Fibroblast of lung (primary cell): ENCODE data around the gene C20orf202. TPM values are rescaled to one million over a fixed set of nuclear protein-coding genes. Genes with fewer than 3 reads are reported as not detected.

Source experiments
- DNase-seq, 2 donors: peaks; one replicate each; pipeline versions ENCODE4 v3.0.0 to v3.0.0-alpha.2; 2010; ENCODE audit warnings: low read depth in 2 of 2
- H2AFZ ChIP-seq: 2 replicates; pipeline ENCODE4 v1.5.1; 2012; ENCODE audit warnings: low read length, control low read depth, inconsistent platforms
- H3K27ac ChIP-seq: 2 replicates; pipeline ENCODE4 v1.5.1; 2011; ENCODE audit warnings: low read length, control low read depth; ENCODE audit not compliant: insufficient read depth
- H3K27me3 ChIP-seq: 2 replicates; pipeline ENCODE4 v1.5.1; 2011; ENCODE audit warnings: mild to moderate bottlenecking, low read length; ENCODE audit not compliant: control insufficient read depth, insufficient read depth
- H3K36me3 ChIP-seq: 2 replicates; pipeline ENCODE4 v1.5.1; 2011; ENCODE audit warnings: low read length; ENCODE audit not compliant: control insufficient read depth, insufficient read depth
- H3K4me1 ChIP-seq: 2 replicates; pipeline ENCODE4 v1.5.1; 2011; ENCODE audit warnings: low read length; ENCODE audit not compliant: control insufficient read depth, insufficient read depth; ENCODE audit errors: extremely low read depth
- H3K4me2 ChIP-seq: 2 replicates; pipeline ENCODE4 v1.5.1; 2011; ENCODE audit warnings: low read length, control low read depth; ENCODE audit not compliant: insufficient read depth; ENCODE audit errors: extremely low read depth
- H3K4me3 ChIP-seq, 4 experiments: fragments of 200-600 bp in 1 of 4; sonication (generic) in 1 of 4; replicated peaks in 1 of 4; 2 replicates each; pipeline ENCODE4 v1.5.1; 2011 to 2016; ENCODE audit warnings: low read length in 4 of 4, low read depth in 3 of 4, mild to moderate bottlenecking in 3 of 4, control low read depth in 2 of 4, inconsistent platforms in 1 of 4, mixed read lengths in 1 of 4; ENCODE audit not compliant: insufficient read depth in 1 of 4; ENCODE audit errors: control extremely low read depth in 1 of 4
- H3K79me2 ChIP-seq: 2 replicates; pipeline ENCODE4 v1.5.1; 2012; ENCODE audit warnings: mild to moderate bottlenecking, low read length, inconsistent platforms; ENCODE audit not compliant: control insufficient read depth, insufficient read depth
- H3K9ac ChIP-seq: 2 replicates; pipeline ENCODE4 v1.5.1; 2011; ENCODE audit warnings: mild to moderate bottlenecking, low read length, control low read depth; ENCODE audit not compliant: insufficient read depth
- H3K9me3 ChIP-seq: 2 replicates; pipeline ENCODE4 v1.5.1; 2012; ENCODE audit warnings: low read depth, low read length; ENCODE audit not compliant: control insufficient read depth, insufficient read depth
- H4K20me1 ChIP-seq: 2 replicates; pipeline ENCODE4 v1.5.1; 2011; ENCODE audit warnings: low read length; ENCODE audit not compliant: control insufficient read depth, insufficient read depth; ENCODE audit errors: extremely low read depth
- CTCF ChIP-seq, 2 donors: IDR thresholded peaks in 1 of 2; conservative IDR thresholded peaks in 1 of 2; 1 replicate in 1 of 2; 2 replicates in 1 of 2; pipeline ENCODE4 v1.5.1; 2011 to 2012; ENCODE audit warnings: low read length in 2 of 2, control low read depth in 1 of 2, inconsistent platforms in 1 of 2, low read depth in 1 of 2, mild to moderate bottlenecking in 1 of 2
- EZH2 ChIP-seq: IDR thresholded peaks from 2 replicates; pipeline ENCODE4 v1.5.1; 2012; ENCODE audit warnings: low read length, control low read depth, mild to moderate bottlenecking; ENCODE audit errors: missing control alignments
- polyA plus RNA-seq, 2 donors: library from polyadenylated mRNA; depleted of rRNA in 1 of 2; stranded (reverse) in 1 of 2; unstranded in 1 of 2; fragments of >200 nt; gene quantifications; 2 replicates each; pipeline ENCODE4 v1.2.1, GENCODE V29; 2011 to 2012; ENCODE audit warnings: missing spikeins in 1 of 2
- total RNA-seq: library from RNA; depleted of rRNA; stranded (reverse); fragments of >200 nt; gene quantifications from 2 replicates; pipeline ENCODE4 v1.2.1, GENCODE V29; 2014

The C20orf202 gene
- total and polyA plus RNA-seq, 2 donors (not counting 1 experiment from before 2014, with no cell fraction given), result under 0.01 TPM; not detected in 1

DNA sequence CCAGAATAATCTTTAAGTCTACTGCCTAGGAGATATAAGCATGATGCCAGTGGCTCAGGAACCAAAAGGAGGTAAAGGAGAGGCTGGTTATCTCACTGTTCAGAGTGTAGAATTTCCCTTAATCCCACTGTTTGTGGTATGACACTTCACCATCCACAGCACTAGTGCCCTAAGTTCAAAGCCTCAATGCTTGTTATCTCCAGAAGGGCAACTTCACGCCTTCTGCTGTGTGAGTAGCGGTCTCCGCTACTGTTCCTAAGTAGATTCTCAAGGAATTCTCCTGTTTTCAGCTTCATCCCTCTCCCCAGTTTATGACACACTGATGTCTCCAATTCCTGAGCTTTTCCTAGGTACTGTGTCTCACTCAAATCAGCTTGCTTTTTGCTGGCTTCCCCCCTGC is 49.2 kb downstream of the C20orf202 start:
- no peak overlapping the region for H3K9ac ChIP-seq
- H3K79me2 ChIP-seq, result no peaks in the 10 kb centered on the region
- H3K27ac ChIP-seq, result no peak overlapping the region
- TF ChIP-seq EZH2, result no peak
- TF ChIP-seq CTCF (conservative IDR thresholded peaks at IDR 0.05 in 1 of 2, IDR thresholded peaks at IDR 0.05 in 1 of 2; ENCODE audit: low read depth in 1 of 2, low read length in 2 of 2), result no peak
- no peak overlapping the region for H3K4me2 ChIP-seq
- H3K27me3 ChIP-seq, result peaks cover 5% of the 10 kb centered on the region
- no peak overlapping the region for H2AFZ ChIP-seq
- no peaks in the 10 kb centered on the region for H3K4me1 ChIP-seq
- H3K4me3 ChIP-seq, result no peak overlapping the region
- H4K20me1 ChIP-seq, result no peaks in the 10 kb centered on the region
- DNase-seq, result no peak
- H3K36me3 ChIP-seq, result no peaks in the 10 kb centered on the region
- no peaks in the 10 kb centered on the region for H3K9me3 ChIP-seq

GRCh38 chr20:1254254-1254653 is 51.0 kb downstream of the C20orf202 start:
- peaks cover 5% of the 10 kb centered on the region for H3K27me3 ChIP-seq
- H2AFZ ChIP-seq, result no peak overlapping the region
- no peaks in the 10 kb centered on the region for H3K4me1 ChIP-seq
- no peaks in the 10 kb centered on the region for H4K20me1 ChIP-seq
- H3K9me3 ChIP-seq, result no peaks in the 10 kb centered on the region
- no peak overlapping the region for H3K4me3 ChIP-seq
- no peak for TF ChIP-seq CTCF (conservative IDR thresholded peaks at IDR 0.05 in 1 of 2, IDR thresholded peaks at IDR 0.05 in 1 of 2; ENCODE audit: low read depth in 1 of 2, low read length in 2 of 2)
- no peak for TF ChIP-seq EZH2
- DNase-seq, result no peak
- H3K9ac ChIP-seq, result no peak overlapping the region
- H3K36me3 ChIP-seq, result no peaks in the 10 kb centered on the region
- H3K4me2 ChIP-seq, result no peak overlapping the region
- H3K27ac ChIP-seq, result no peak overlapping the region
- H3K79me2 ChIP-seq, result no peaks in the 10 kb centered on the region

- H3K9ac ChIP-seq, result no peak overlapping the region
- no peaks in the 10 kb centered on the region for H3K4me1 ChIP-seq
- TF ChIP-seq CTCF (conservative IDR thresholded peaks at IDR 0.05 in 1 of 2, IDR thresholded peaks at IDR 0.05 in 1 of 2; ENCODE audit: low read depth in 1 of 2, low read length in 2 of 2) (no peak), EZH2 (no peak)
- H3K4me2 ChIP-seq, result no peak overlapping the region
- peaks cover 5% of the 10 kb centered on the region for H3K27me3 ChIP-seq
- no peaks in the 10 kb centered on the region for H3K36me3 ChIP-seq
- no peak overlapping the region for H3K27ac ChIP-seq
- no peaks in the 10 kb centered on the region for H3K9me3 ChIP-seq
- H3K4me3 ChIP-seq, result no peak overlapping the region
- DNase-seq, result no peak
- H3K79me2 ChIP-seq, result no peaks in the 10 kb centered on the region
- H4K20me1 ChIP-seq, result no peaks in the 10 kb centered on the region
- no peak overlapping the region for H2AFZ ChIP-seq
Measured at GRCh38 chr20:1255675-1256074, 52.4 kb downstream of the C20orf202 start.

Other genes with a start within 250 kb of the C20orf202 start
- not detected in 2 replicates for gene RSPO4, start 201.1 kb upstream of the C20orf202 start, total RNA-seq
- not detected in 2 replicates for gene RSPO4, start 201.1 kb upstream of the C20orf202 start, polyA plus RNA-seq
- 16.4 and 26.4 TPM in 2 replicates for gene PSMF1, start 84.9 kb upstream of the C20orf202 start, total RNA-seq
- gene PSMF1, start 84.9 kb upstream of the C20orf202 start, polyA plus RNA-seq, result 141 and 169 TPM in 2 replicates
- gene TMEM74B, start 18.5 kb upstream of the C20orf202 start, total RNA-seq, result not detected in 2 replicates
- not detected in 2 replicates for gene TMEM74B, start 18.5 kb upstream of the C20orf202 start, polyA plus RNA-seq
- 0.50 TPM in 1 of 2 replicates, not detected in the other for gene RAD21L1, start 22.6 kb downstream of the C20orf202 start, total RNA-seq
- 0.10 and 0.16 TPM in 2 replicates for gene RAD21L1, start 22.6 kb downstream of the C20orf202 start, polyA plus RNA-seq
- gene SNPH, start 62.8 kb downstream of the C20orf202 start, total RNA-seq, result 9.5 and 18.5 TPM in 2 replicates
- 0.85 and 1.3 TPM in 2 replicates for gene SNPH, start 62.8 kb downstream of the C20orf202 start, polyA plus RNA-seq
- 1.8 and 2.1 TPM in 2 replicates for gene SDCBP2, start 125.7 kb downstream of the C20orf202 start, total RNA-seq
- gene SDCBP2, start 125.7 kb downstream of the C20orf202 start, polyA plus RNA-seq, result 0.78 and 1.2 TPM in 2 replicates
- gene FKBP1A, start 189.6 kb downstream of the C20orf202 start, total RNA-seq, result 71.4 and 120 TPM in 2 replicates
- 440 and 556 TPM in 2 replicates for gene FKBP1A, start 189.6 kb downstream of the C20orf202 start, polyA plus RNA-seq